T follicular helper cell (primary cell): ENCODE data around the gene ADO.
"Not testable (repeated sequence)": the region's sequence is repeated elsewhere in the genome, so short reads cannot be mapped to it uniquely, and the experiment has no call there.

ENCODE experiments used
- DNase-seq: peaks from one replicate; pipeline ENCODE4 v3.0.0-alpha.2; 2020; ENCODE audit warnings: low read depth
- total RNA-seq, 2 experiments: gene quantifications; one replicate each; lab custom pipeline; 2026; lab: John Stamatoyannopoulos, UW

Gene ADO
- 47.0 to 134 reads per million in 2 experiments for total RNA-seq

- DNase-seq: peak; percentile 64
Measured at GRCh38 chr10:62804356-62805230, at the start of gene ADO. ADO (plus strand) TSS chr10:62804720; CDS start chr10:62805060, 340 bp downstream.

DNA sequence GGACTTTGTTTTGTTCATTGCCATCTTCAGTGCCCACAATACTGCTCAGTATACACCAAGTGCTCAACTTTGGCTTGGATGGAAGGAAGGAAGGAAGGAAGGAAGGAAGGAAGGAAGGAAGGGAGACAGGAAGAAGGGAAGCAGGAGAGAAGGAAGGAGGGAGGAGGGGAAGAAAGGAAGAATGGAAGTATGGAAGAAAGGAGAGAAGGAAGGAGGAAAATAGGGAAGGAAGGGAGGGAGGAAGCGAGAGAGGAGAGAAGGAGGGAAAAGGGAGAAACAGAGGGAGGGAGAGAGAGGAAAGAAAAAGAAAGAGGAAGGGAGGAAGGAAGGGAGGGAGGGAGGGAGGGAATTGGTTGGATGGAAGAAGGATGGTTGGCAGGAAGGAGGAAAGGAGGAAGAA lies 49.6 kb upstream of the ADO start:
- no peak for DNase-seq

DNA sequence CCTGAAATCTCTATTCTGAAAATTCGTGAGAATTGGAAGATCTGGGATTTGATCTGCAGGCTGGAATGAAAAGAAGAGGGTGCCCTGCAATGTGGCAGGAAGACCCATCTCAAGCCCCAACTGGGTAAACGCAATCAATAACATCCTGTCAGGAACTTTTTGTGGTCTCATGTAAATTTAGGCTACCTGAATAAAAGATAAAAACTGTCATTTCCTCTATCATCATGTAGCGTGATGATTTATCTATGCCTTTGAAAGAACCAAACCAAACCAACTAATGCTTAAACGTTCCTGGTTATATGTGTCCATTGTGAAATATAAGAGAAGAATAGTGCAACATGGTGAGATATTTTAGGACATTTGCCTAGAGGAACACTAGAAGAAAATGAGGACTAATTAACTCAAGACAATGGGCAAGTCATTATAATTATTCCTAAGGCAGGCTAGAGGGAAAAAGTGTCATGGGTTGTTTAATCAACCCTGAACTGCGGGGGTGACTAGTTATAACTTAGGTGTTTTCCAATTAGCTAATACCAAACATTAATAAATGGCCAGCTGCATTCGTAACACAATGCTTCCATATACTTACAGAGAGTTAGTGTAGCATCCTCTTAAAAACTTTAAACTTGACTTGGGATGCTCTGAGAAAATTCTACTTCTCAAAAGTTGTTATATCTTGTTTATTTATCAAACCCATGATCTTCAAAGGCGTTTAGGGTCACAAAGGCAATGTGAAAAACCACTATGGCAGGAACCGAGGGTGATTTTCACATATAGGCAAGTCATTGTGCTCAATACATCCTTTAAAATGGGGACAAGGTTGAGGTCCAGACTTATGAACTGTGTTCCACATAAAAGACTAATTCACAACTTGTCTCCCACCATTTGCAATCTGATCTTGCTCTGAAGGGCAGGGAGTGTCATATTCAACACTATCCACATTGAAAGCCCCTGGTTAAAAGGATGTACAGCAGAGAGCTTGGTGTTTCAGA lies 48.6 kb upstream of the ADO start:
- no peak for DNase-seq

- no peak for DNase-seq
Measured at GRCh38 chr10:62759599-62760175, 44.8 kb upstream of the ADO start.

- no peak for DNase-seq
Measured at GRCh38 chr10:62760401-62760800, 44.1 kb upstream of the ADO start.

DNA sequence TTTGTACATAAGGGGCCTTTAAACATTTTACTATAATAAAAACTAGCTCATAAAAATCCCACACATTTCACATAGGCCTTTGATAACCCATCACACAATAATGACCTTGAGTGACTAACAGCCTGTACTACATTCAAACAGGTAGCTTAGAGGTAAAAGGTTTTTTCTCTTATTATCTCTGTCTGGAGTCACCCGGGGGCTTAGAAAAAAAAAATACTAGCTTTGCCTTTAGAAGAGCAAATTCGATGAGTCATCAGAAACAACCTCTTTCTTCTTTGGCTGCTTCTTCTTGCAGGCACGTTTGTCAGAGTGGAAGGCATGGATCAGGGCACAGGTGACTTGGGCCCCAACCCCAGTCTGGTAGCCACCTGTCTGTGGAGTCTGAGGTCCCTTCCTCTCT lies 43.4 kb upstream of the ADO start:
- DNase-seq: no peak

GRCh38 chr10:62763155-62763554 lies 41.4 kb upstream of the ADO start:
- no peak for DNase-seq

GRCh38 chr10:62764011-62764410 lies 40.5 kb upstream of the ADO start:
- no peak for DNase-seq

GRCh38 chr10:62765726-62766125 lies 38.8 kb upstream of the ADO start:
- no peak for DNase-seq

GRCh38 chr10:62766386-62766785 lies 38.1 kb upstream of the ADO start:
- DNase-seq: no peak

DNA sequence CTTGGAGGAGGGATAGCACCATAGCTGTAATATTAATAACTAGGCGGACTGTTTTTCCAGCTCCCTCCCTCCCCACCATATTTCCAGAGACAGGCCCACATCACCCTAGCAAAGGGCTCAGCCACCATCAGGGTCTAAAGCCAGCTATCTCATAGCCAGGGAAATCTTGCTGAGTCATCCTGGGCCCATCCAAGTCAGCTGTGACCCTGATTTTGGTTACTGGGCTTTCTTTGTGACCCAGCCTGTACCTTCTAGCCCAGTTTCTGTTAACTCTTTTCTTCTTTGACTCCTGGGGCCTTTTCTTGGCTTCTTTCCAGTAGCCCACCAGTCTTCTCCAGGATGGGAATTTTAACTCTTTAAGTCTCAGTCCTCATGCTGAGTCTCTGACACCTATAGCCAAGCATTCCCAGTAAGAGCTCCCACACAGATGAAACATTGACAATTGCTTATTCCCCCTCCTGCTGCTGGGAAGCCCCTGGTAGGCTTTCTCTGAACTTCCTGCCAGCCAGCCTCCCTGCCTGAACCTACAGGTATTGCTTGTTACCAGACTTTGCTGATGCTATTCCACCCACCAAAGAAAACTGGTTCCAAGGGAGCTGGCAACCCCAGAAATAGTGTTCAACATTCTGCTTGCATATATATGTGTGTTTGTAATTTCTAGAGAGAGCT lies 34.8 kb upstream of the ADO start:
- no peak for DNase-seq

GRCh38 chr10:62772186-62772974 lies 32.1 kb upstream of the ADO start:
- DNase-seq: no peak

GRCh38 chr10:62778125-62778524 lies 26.4 kb upstream of the ADO start:
- no peak for DNase-seq

DNA sequence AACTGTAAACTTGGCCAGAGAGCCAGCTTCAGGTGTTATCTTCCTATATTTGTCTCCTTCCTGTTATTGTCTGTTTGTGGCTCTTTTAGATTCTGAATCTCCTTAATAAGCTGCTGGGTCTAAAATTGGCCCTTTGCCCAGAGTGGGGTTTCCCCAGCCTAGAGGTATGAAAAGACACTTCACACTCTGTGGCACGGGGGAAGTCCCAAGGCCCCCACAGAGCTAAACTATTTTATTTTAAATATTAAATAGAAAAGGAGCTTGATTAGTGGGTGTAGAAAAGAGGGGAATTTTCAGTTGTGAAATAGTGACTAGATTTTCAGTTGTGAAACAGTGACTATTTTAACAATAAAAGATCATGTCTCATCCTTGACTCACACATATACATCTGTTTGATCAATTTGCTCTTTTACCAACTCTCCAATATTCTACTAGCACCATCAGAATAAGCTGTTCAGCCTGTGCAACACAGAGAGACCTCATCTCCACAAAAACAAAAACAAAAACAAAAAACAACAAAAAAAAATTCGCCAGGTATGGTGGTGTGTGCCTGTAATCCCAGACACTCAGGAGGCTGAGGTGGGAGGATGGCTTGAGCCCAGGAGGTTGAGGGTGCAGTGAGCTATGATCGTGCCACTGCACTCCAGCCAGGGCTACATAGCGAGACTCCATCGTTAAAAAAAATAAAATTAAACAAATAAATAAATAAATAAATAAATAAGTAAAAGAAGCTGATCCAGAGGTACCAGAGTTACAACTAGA lies 24.9 kb upstream of the ADO start:
- peak; percentile 74 for DNase-seq

DNA sequence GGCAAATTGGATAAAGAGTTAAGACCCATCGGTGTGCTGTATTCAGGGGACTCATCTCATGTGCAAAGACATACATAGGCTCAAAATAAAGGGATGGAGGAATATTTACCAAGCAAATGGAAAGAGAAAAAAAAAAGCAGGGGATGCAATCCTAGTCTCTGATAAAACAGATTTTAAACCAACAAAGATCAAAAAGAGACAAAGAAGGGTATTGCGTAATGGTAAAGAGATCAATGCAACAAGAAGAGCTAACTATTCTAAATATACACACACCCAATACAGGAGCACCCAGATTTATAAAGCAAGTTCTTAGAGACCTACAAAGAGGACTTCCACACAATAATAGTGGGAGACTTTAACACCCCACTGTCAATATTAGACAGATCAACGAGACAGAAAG lies 20.0 kb upstream of the ADO start:
- DNase-seq: not testable (repeated sequence)

DNA sequence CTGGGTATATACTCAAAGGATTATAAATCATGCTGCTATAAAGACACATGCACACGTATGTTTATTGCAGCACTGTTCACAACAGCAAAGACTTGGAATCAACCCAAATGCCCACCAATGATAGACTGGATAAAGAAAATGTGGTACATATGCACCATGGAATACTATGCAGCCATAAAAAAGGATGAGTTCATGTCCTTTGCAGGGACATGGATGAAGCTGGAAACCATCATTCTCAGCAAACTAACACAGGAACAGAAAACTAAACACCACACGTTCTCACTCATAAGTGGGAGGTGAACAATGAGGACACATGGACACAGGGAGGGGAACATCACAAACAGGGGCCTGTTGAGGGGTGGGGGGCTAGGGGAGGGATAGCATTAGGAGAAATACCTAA lies 16.2 kb upstream of the ADO start:
- DNase-seq: not testable (repeated sequence)

GRCh38 chr10:62788861-62789467 lies 15.6 kb upstream of the ADO start:
- DNase-seq: no peak

DNA sequence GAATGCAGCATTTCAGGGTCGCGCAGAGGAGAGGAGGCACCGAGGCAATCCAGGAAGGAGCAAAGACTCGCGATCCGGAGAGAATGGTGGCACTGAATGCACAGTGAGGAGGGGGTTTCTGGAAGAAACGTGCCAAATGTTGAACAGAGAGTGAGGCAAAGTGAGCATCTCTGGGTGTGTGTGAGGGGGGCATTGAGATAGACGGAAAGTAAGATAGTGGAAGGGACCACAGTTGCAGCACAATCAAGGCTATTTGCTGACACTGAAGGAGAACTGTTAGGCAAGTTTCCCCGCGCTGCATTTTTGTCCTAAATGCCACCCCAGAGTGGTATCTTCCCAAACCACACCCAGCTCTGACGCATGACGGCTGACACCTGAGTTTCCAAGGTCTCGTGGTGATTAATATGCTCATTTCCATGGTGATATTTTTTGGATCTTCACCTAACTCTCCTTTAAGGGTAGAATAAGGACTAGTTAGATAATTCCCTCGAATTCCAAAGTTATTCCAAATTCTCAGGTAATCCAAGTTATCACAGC lies 14.4 kb upstream of the ADO start:
- DNase-seq: no peak

DNA sequence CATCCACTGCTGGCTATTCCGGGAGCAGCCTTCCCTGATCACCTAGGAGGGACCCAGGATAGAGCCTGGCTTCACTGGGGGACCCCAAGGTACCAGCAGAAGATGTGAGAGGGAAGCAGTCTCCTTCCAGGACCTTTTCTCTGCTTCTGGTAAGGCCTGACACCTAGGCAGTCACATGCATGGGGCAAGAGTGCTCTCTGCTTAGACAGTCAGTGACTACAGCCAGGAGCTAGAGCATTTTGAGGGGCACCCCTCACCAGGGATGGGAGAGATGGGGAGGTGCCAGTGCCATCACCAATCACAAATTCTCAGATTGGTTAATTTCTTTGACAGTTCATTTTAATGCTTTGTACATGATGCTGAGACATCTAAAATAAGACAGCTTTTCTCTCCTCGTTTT lies 13.9 kb upstream of the ADO start:
- DNase-seq: no peak
